Measurements from ENCODE around the gene CEP19.

CEP19 gene

GRCh38 chr3:196667056-196667825 lies 44.8 kb downstream of the CEP19 start:
- no peak for DNase-seq (ENCODE audit: low read depth in 1 of 2, low spot score in 1 of 2)

- DNase-seq (ENCODE audit: low read depth in 1 of 2, low spot score in 1 of 2): no peak
Observed at GRCh38 chr3:196666001-196666867, 45.8 kb downstream of the CEP19 start.

- DNase-seq (ENCODE audit: low read depth in 1 of 2, low spot score in 1 of 2): no peak
Observed at GRCh38 chr3:196662711-196663571, 49.1 kb downstream of the CEP19 start.

DNA sequence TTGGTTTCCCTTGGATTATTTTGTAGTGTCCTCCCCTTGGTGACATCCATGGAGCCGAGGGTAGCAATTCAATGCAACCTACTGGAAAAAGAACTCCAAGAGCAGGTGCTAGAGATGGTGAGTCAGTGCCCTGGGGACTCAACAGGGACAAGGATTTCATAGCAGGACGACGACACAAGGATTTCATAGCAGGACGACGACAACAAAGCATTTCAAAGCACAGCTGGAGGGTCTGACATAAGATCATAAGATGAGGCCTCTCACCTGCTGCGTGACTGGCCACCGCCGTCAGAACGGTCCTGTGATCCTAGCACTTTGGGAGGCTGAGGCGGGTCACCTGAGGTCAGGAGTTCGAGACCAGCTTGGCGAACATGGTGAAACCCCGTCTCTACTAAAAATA lies 50.0 kb downstream of the CEP19 start:
- no peak for DNase-seq (ENCODE audit: low read depth in 1 of 2, low spot score in 1 of 2)

DNA sequence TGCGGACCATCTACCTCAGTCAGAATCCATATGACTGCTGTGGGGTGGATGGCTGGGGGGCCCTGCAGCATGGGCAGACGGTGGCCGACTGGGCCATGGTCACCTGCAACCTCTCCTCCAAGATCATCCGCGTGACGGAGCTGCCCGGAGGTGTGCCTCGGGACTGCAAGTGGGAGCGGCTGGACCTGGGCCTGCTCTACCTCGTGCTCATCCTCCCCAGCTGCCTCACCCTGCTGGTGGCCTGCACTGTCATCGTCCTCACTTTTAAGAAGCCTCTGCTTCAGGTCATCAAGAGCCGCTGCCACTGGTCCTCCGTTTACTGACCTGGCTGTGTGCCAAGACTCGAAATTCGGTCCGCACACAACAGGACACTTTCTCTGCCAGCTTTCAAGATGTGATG lies 50.6 kb downstream of the CEP19 start:
- no peak for DNase-seq (ENCODE audit: low read depth in 1 of 2, low spot score in 1 of 2)

DNA sequence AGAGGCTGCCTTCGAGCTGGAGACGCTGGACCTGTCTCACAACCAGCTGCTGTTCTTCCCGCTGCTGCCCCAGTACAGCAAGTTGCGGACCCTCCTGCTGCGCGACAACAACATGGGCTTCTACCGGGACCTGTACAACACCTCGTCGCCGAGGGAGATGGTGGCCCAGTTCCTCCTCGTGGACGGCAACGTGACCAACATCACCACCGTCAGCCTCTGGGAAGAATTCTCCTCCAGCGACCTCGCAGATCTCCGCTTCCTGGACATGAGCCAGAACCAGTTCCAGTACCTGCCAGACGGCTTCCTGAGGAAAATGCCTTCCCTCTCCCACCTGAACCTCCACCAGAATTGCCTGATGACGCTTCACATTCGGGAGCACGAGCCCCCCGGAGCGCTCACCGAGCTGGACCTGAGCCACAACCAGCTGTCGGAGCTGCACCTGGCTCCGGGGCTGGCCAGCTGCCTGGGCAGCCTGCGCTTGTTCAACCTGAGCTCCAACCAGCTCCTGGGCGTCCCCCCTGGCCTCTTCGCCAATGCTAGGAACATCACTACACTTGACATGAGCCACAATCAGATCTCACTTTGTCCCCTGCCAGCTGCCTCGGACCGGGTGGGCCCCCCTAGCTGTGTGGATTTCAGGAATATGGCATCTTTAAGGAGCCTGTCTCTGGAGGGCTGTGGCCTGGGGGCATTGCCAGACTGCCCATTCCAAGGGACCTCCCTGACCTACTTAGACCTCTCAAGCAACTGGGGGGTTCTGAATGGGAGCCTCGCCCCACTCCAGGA lies 51.5 kb downstream of the CEP19 start:
- no peak for DNase-seq (ENCODE audit: low read depth in 1 of 2, low spot score in 1 of 2)

DNA sequence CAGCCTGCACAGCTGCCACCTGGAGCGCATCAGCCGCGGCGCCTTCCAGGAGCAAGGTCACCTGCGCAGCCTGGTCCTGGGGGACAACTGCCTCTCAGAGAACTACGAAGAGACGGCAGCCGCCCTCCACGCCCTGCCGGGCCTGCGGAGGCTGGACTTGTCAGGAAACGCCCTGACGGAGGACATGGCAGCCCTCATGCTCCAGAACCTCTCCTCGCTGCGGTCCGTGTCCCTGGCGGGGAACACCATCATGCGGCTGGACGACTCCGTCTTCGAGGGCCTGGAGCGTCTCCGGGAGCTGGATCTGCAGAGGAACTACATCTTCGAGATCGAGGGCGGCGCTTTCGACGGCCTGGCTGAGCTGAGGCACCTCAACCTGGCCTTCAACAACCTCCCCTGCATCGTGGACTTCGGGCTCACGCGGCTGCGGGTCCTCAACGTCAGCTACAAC lies 52.1 kb downstream of the CEP19 start:
- DNase-seq (ENCODE audit: low read depth in 1 of 2, low spot score in 1 of 2): no peak

Measured in activated CD4-positive, alpha-beta T cell treated with anti-CD3 and anti-CD28 coated beads, Interleukin-2, amount 50 U/mL, for 24 hours (primary cell).